ENCODE measurements around the gene MTHFD1.

Gene MTHFD1

DNA sequence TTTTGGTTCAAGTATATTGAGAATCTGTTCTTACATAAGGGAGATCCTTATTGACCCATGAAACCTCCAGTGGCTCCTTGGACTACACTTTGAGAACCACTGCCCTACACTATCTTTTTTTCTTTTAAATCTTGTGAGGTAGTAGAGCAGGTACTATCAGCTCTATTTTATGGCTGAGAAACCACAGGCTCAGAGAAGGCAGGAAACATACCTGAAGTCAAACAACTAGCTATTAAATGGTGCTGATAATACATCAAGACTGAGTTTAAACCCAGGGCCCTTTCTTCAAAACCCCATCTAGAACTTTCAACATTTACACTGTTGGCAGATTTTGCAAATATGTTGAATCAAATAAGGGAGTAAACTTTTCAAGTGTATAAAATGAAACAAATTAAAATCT lies 108.6 kb downstream of the MTHFD1 start:
- no peak for DNase-seq

DNA sequence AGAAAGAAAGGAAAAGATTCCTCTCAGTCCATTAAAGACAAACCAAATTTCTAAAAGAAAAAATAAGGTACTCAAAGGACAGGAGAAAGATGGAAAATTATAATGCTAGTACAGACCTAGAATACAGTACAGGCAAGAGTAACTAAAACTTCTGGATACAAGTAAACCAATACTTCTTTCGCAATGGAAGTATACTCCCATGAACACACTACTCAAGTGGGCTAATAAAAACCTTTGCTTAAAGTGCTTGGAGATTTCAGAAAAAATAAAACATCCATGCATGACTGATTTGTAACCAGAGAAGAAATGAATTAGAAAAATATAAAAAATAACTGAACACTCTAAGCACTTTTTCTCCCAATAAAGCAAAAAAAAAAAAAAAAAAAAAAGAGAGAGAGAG lies 111.9 kb downstream of the MTHFD1 start:
- no peak for DNase-seq

DNA sequence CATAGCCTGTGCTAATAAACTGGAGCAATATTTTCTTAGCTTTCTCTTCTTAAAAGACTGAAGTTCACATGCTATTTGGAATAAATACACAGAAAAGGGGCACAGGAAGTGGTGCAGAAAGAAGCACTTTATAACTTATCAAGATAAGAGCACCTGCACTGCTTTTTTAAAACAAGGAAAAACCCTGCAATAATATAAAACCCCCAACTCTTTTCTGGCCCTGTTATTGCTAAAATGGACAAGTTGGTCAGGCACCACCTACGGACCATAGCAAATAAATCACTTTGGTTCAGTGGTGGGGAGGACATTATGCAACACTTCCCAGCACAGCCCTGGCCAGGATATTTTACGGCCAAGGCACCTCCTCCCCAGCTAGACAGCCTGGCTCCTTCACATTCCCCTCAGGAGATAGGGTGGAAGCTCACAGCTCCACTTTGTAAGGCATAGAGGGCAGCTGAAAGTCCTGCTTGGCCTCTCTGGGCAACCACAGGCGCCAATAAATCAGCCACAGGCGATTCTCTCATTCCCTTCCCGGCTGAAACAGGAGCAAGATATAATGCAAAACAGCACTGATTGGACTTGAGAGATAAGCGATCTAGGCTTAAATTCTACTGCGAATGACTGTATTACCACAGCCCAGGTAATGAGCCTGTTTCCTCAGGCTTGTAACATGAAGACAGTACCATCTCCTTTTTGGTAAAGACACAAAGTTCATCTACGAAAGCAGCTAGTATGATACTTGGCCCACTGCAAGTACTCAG lies 113.4 kb downstream of the MTHFD1 start:
- no peak for DNase-seq

DNA sequence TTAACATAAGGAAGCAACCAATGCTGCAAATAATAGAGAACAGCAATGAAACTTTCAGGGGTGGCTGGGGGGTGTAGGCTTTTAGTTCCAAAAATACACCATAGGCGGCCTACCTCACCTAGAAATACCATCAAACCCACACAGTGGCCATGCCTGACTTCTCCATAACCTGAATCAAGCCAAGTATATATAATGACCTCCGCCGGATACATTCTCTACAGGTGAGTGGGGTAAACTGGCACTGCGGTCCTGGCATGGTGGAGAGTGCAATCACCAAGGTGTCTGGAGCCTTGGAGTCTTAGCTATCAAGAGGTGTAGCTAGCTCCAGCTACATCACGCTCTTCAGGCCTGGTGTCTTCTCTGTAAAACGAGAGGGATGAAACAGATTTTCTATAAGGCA lies 114.3 kb downstream of the MTHFD1 start:
- no peak for DNase-seq

DNA sequence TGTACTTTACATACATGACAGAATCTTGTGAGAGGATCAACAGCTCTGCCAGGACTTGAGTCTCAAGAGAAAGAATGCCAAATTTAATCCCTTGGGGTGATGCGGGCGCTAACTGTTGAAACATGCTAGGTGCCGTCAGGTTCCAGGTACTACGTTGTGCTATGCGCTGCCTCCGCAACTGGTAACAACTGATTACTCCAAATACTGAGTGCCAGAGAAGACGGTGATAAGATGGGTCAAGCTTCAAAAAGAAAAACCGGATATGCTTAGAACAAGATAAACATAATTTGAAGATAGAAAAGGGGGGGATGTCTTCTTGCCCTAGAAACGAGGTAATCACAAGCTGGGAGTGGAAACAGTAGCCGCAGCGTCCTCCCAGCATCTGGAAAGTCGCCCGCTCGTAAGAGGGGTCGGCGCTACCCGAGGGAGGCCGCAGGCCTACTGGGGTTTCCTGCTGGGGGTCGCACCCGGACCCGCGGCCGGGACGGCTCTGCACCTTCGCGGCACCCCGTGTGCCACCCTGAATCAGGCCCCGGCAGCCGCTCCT lies 114.8 kb downstream of the MTHFD1 start:
- no peak for DNase-seq

DNA sequence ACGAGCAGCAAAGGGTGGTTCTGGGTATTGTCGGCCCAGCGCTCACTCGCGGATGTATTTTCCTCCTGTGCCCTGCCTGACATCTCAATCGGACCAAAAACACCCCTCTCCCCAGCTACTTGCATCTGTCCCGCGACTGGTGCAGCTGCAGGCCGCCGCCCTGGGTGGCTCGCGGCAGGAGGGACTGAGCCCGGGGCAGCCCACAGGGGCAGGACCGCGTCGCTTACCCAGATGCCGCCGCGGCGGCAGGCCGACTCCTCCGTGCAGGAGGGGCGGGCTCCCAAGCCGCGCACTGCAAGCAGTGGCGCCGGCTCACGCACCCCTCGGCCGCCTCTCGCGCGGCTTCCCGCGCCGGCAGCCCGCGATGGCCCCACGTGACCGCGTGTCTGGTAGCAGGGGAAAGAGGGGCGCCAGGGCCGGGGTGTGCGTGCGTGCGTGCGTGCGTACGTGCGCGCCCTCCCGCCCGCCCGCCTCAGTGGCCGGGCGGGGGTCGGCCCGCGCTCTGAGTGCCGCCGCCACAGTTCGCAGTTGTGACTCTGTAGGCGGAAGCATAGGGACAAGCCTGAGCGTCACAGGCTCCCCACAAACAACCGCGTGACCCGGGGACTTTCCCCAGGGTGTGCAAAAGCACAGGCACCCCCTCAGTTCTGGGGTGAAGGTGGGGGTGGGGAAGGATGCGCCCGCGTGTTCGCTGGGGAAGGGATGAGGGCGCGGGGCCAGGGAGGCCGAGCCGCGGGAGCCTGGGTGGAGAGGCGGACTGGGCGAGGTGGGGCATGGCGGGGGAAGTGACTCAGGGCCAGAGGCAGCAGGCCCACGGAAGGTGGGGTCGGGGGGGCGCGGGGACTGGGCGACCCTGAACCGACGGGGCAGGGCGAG lies 115.5 kb downstream of the MTHFD1 start, which contains the start of gene ZBTB25:
TSS of gene ZBTB25 (minus strand) at position 405 of the 876 bp plus-strand sequence. CDS start 13,305 bp downstream, outside the sequence.
- peak; percentile 88 to 90 for DNase-seq

DNA sequence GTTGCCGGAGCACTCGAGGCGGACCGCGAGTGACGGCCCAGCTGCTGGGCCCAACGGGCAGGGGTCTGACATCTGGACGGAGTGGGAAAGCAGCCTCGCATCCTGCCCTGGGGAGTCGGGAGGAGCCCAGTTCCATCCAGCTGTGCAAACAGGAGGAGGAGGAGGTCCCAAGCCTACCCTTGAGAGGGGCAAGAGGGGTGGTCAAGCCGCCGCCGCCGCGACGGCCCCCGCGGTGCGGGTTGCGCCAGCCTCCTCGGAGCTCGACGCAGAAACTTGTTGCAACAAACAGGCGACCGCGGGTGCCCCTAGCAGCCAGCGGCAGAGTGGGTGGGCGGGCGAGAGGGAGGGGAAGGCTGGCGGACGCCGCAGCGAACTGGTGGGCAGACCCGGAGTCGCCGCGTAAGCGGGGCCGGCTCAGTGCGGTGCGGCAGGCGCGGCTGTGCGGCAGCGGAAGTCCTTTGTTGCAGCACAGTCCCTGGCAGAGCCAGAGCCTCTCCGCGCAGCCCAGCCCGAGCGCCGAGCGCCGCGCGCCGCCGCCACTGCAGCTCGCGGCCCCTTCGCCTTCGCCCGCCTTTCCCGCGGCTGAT lies 116.2 kb downstream of the MTHFD1 start, which contains the start of gene ZBTB1:
TSS of gene ZBTB1 (plus strand) at position 461 of the 587 bp plus-strand sequence. CDS start 16,735 bp downstream, outside the sequence.
- peak; percentile 56 to 90 for DNase-seq

DNA sequence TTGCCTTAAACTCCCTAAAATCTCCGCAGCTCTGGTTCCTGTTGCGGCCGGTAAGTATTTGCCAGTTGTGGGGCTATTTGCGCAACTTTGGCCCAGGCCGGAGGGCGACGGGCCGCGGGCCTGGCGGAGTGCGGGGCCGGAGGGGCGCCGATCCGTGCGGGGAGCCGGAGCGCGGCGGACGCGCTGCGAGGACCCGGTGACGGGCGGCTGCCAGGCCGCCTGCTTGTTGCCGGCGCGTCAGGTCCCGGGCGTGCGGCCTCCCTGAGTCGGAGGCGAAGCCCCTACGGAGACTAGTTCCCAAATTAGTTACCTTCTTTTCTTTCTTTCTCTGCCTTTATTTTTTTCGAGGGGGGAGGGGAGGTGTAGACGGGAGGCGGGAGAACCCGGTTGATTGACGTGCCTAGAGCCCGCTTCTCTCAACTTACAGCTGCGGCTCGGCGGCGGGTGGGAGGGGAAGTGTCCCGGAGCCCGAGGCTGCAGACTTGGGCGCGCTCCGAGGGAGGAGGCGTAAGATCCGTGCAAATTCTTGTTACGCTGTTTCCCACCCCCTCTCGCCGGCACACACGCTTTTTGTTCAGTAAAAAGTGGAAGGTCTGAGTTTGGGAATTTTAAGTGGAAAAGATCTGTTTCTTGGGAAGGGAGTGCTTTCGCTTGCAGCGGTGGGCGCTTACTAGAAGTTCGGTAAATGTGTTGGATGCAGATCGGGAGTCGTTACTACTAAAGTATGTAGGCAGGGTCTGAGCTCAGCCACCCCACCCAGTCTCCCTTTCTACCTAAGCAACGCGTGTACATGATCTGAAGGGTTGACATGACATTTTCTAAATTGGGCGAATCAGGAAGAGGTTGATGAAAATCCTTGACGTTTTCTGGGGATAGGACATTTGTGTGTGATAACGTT lies 117.0 kb downstream of the MTHFD1 start:
- peak; percentile 79 to 84 for DNase-seq

DNA sequence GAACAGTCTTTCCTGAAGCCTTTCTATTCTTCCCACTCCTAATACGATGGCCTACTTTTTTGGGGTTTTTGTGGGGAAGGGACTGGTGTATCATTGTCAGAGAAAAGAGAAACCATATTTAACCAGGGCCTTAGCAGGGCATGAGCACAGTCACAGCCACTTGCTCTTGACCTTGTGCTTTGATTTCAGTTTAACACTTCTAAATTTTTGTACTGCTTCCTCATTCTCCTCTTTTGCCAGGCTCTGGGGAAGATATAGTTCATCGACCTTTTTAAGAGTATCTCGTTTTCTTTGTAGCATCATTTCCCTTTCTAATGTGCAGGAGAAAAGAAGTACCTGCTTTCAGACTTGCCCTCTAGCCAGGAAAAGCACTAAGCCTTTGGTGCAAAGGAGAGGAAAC lies 118.6 kb downstream of the MTHFD1 start:
- peak in 1 of 2 donors; percentile 45 for DNase-seq

DNA sequence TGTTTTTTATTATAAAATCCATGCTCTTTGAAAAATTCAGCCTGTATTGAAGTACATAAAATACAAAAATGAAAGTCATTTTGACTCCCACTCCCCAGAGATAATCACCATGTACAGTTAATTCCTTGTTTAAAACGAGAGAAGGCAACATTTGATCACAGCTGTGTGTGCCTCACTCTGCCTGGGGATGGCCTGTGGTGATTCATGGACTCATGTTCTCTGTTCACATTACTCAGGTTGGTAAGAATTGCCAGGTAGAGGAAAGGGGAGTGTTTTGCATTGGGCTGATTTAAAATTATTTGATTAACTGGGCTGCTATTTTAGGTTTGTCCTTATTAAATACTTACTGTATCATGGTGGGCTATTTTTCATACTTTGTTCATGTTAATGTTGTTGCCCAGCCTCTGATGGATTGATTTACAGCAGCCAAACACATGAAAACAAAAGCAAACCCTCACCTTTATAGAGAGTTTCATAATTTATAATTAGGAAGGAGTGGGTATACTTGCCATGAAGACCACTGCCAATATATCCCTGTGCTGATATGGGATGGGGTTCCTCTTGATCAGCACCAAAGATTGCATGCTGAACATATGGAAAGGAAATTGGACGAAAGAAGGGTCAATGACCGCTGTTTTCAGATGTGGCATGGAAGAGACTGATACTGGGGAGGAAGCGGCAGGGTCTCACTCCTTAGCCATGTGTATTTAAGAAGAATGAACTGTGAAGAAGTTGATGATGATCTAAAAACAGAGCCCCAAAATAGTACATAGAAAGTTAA lies 119.4 kb downstream of the MTHFD1 start:
- no peak for DNase-seq

DNA sequence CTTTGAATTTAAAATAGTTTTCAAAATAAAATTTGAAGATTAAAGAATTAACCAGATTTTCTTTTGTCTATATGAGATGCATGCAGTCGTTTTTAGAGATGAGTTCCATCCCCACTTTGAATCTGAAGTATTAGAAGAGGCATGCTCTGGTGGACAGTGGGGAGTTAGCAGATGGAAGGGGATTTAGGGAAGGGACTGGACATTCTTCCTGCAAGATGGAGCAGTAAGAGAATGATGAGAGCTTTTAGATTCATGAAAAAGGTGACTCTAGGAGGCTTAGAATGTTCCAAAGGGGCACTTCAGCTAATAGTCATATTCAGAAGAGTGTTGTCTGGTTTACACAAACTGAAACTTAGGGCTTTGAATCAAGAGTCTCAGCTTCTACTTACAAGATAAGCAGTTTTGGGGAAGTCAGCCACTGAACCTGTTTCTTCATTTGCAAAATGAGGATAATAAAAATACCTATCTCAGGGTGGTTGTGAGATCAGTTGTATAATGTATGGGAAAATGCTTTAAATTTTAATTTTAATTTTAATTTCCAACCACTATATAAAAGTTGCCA lies 120.1 kb downstream of the MTHFD1 start:
- DNase-seq, result no peak

DNA sequence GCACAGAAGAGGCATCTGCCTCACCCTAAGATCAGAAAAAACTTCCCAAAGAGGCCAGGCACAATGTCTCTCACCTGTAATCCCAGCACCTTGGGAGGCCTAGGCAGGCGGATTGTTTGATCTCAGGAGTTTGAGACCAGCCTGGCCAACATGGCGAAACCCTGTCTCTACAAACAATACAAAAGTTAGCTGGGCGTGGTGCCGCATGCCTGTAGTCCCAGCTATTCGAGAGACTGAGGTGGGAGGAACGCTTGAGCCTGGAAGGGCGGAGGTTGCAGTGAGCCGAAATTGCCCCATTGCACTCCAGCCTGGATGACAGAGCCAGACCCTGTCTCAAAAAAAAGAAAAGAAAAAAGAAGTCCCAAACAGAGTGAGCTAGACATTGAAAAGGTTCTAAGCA lies 120.9 kb downstream of the MTHFD1 start:
- DNase-seq, result no peak
